OCI-LY1 (cell line): ENCODE data around the gene HES2.
"Not testable (repeated sequence)": the region's sequence is repeated elsewhere in the genome, so short reads cannot be mapped to it uniquely, and the experiment has no call there.

Experiments used
- H2AFZ ChIP-seq: fragments of 200-600 bp; sonication (generic), shearing (Covaris generic); 2 replicates; pipeline ENCODE4 v1.6.0; 2014; ENCODE audit warnings: antibody characterized with exemption, mild to moderate bottlenecking, low read length
- H3F3A ChIP-seq: fragments of 200-600 bp; sonication (generic), shearing (Covaris generic); 2 replicates; pipeline ENCODE4 v1.6.0; 2014; ENCODE audit warnings: mild to moderate bottlenecking, antibody characterized with exemption, low read length, moderate library complexity; ENCODE audit not compliant: insufficient read depth
- H3K27ac ChIP-seq: fragments of 200-600 bp; sonication (generic); 2 replicates; pipeline ENCODE4 v1.5.1; 2014; ENCODE audit warnings: low read length, mixed run types, mild to moderate bottlenecking, low read depth; ENCODE audit not compliant: poor library complexity, severe bottlenecking
- H3K27me3 ChIP-seq: fragments of 200-600 bp; sonication (generic); 2 replicates; pipeline ENCODE4 v1.6.0; 2014; ENCODE audit warnings: antibody characterized with exemption, mild to moderate bottlenecking, low read length, moderate library complexity; ENCODE audit not compliant: insufficient read depth
- H3K36me3 ChIP-seq: fragments of 200-600 bp; sonication (generic); 2 replicates; pipeline ENCODE4 v1.6.1; 2014; ENCODE audit warnings: mild to moderate bottlenecking, antibody characterized with exemption, low read length, moderate library complexity, mixed read lengths; ENCODE audit not compliant: insufficient read depth
- H3K4me1 ChIP-seq: fragments of 200-600 bp; sonication (generic); 2 replicates; pipeline ENCODE4 v1.5.1; 2014; ENCODE audit warnings: mild to moderate bottlenecking, low read length, moderate library complexity; ENCODE audit not compliant: insufficient read depth, severe bottlenecking
- H3K4me2 ChIP-seq: fragments of 200-600 bp; sonication (generic), shearing (Covaris generic); 2 replicates; pipeline ENCODE4 v1.6.1; 2014; ENCODE audit warnings: low read length
- H3K4me3 ChIP-seq: fragments of 200-600 bp; sonication (generic); 2 replicates; pipeline ENCODE4 v1.5.1; 2014; ENCODE audit warnings: low read length, low read depth, mild to moderate bottlenecking, mixed read lengths; ENCODE audit not compliant: poor library complexity, severe bottlenecking
- H3K79me2 ChIP-seq: fragments of 200-600 bp; shearing (Covaris generic); 2 replicates; pipeline ENCODE4 v1.6.1; 2016; ENCODE audit warnings: mixed run types, low read length, mixed read lengths; ENCODE audit not compliant: insufficient read depth
- H3K9ac ChIP-seq: fragments of 200-600 bp; sonication (generic), shearing (Covaris generic); 2 replicates; pipeline ENCODE4 v1.6.1; 2014; ENCODE audit warnings: mild to moderate bottlenecking, low read length, mixed read lengths
- H3K9me2 ChIP-seq: fragments of 200-600 bp; sonication (generic), shearing (Covaris generic); 2 replicates; pipeline ENCODE4 v1.6.1; 2014; ENCODE audit warnings: low read depth, mild to moderate bottlenecking, low read length, mixed read lengths
- H3K9me3 ChIP-seq: fragments of 200-600 bp; shearing (Covaris generic); 2 replicates; pipeline ENCODE4 v1.6.1; 2014; ENCODE audit warnings: low read length, mixed read lengths
- H4K20me1 ChIP-seq: fragments of 200-600 bp; sonication (generic), shearing (Covaris generic); 2 replicates; pipeline ENCODE4 v1.6.0; 2016; ENCODE audit warnings: mild to moderate bottlenecking, low read length; ENCODE audit not compliant: insufficient read depth
- CTCF ChIP-seq: fragments of 200-600 bp; sonication (generic), shearing (Covaris generic); IDR thresholded peaks from 2 replicates; pipeline ENCODE4 v1.5.1; 2017; ENCODE audit warnings: mild to moderate bottlenecking, antibody characterized with exemption, low read length, moderate library complexity, mixed read lengths
- EZH2 ChIP-seq: fragments of 200-600 bp; sonication (generic), shearing (Covaris generic); IDR thresholded peaks from 2 replicates; pipeline ENCODE4 v1.8.0; 2017; ENCODE audit warnings: borderline replicate concordance, mixed run types, mild to moderate bottlenecking, antibody characterized with exemption, low read length, moderate library complexity, mixed read lengths

Gene HES2

DNA sequence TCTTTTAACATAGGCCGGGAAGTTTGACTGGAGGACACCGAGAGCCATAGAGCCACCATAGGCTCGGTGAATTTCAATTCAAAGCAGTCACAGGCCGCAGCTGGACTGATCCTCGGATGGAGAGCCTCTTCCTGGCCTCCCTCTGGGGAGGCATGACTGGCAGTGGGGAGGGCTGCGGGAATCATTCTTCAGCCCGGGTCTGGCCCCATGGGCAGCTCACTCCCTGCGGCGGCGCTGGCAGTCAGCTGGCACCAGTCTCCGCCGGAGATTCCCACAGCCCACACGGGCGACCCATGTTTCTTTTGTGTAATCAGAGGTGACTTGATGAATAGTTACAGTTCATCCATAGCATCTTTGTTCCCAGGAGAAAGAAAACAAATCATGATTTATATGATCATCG lies 15.4 kb upstream of the HES2 start:
- no peak for TF ChIP-seq EZH2
- no peak overlapping the region for H3K9ac ChIP-seq
- no peak overlapping the region for H3K4me2 ChIP-seq
- no peaks in the 10 kb centered on the region for H4K20me1 ChIP-seq
- no peak overlapping the region for H3K27ac ChIP-seq
- no peaks in the 10 kb centered on the region for H3K9me3 ChIP-seq
- no peaks in the 10 kb centered on the region for H3K36me3 ChIP-seq
- H3K4me3 ChIP-seq, result no peak overlapping the region
- no peaks in the 10 kb centered on the region for H3F3A ChIP-seq
- H3K4me1 ChIP-seq, result no peaks in the 10 kb centered on the region
- peaks cover 5% of the 10 kb centered on the region; the same call in 1 of the 2 replicates for H3K27me3 ChIP-seq
- no peaks in the 10 kb centered on the region for H3K79me2 ChIP-seq
- no peak overlapping the region for H2AFZ ChIP-seq
- no peaks in the 10 kb centered on the region for H3K9me2 ChIP-seq

- peaks cover 5% of the 10 kb centered on the region; the same call in 1 of the 2 replicates for H3K27me3 ChIP-seq
- H3K9me3 ChIP-seq, result no peaks in the 10 kb centered on the region
- no peaks in the 10 kb centered on the region for H3K36me3 ChIP-seq
- H3K27ac ChIP-seq, result no peak overlapping the region
- H3K4me3 ChIP-seq, result no peak overlapping the region
- H2AFZ ChIP-seq, result no peak overlapping the region
- no peaks in the 10 kb centered on the region for H3F3A ChIP-seq
- H3K9me2 ChIP-seq, result no peaks in the 10 kb centered on the region
- no peak overlapping the region for H3K9ac ChIP-seq
- H3K4me2 ChIP-seq, result no peak overlapping the region
- no peaks in the 10 kb centered on the region for H3K79me2 ChIP-seq
- H4K20me1 ChIP-seq, result no peaks in the 10 kb centered on the region
- H3K4me1 ChIP-seq, result no peaks in the 10 kb centered on the region
- TF ChIP-seq CTCF (no peak), EZH2 (no peak)
Observed at GRCh38 chr1:6434186-6434585, 14.5 kb upstream of the HES2 start.

DNA sequence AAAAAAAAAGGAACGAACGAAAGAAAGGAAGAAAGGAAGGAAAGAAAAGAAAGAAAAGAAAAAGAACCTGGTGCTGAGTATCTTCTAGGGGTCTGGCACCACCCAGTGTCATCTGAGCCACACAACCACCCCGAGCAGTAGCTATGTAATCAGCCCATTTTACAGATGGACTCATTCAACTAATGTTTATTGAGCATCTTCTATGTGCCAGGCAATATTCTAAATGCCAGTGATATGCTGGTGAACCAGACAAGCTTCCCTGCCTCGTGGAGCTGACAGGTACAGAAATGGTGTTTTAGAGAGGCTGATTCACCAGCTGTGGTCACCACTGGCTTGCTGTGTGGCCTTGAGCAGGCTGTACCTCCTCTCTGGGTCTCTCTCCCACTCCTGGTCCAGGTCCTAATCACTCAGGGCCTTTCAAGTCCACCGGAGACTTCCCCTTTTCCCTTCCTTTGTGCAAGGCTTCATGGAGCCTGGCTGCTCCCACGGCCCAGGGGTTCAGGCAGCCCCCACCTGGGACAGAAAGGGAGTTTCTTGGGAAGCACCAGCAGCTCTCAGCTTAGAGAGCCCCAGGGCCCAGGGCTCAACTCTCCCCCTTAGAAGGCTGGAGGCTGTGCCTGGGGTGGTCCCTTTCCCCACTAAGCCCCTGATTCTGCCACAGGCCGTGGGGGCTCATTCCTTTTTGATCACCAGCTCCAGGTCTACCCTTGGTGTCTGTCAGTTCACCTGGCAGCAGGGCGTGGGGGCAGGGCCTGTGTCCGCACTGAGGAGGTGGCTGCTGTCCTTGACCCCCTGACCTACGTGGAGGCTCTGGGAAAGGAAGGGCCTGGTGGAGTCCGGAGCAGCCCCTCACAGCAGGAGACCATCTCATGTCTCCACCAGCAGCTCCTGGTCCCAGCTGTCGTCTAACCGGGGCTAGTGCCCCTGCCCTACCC lies 12.2 kb upstream of the HES2 start:
- H3K27ac ChIP-seq, H3K4me2 ChIP-seq, H3K9me2 ChIP-seq, H3K4me3 ChIP-seq, H3K4me1 ChIP-seq, H3K36me3 ChIP-seq, H2AFZ ChIP-seq, H3K9ac ChIP-seq, H3K79me2 ChIP-seq, H3F3A ChIP-seq, H4K20me1 ChIP-seq, H3K9me3 ChIP-seq: not testable (repeated sequence)
- peaks cover 13% of the 10 kb centered on the region; the same call in 1 of the 2 replicates for H3K27me3 ChIP-seq

- H3K9ac ChIP-seq, H3K79me2 ChIP-seq, H3K9me3 ChIP-seq, H2AFZ ChIP-seq, H3K4me2 ChIP-seq, H4K20me1 ChIP-seq, H3F3A ChIP-seq, H3K27ac ChIP-seq, H3K4me3 ChIP-seq, H3K9me2 ChIP-seq, H3K4me1 ChIP-seq, H3K36me3 ChIP-seq: not testable (repeated sequence)
- peaks cover 21% of the 10 kb centered on the region for H3K27me3 ChIP-seq
Observed at GRCh38 chr1:6429660-6430411, 10.1 kb upstream of the HES2 start.

DNA sequence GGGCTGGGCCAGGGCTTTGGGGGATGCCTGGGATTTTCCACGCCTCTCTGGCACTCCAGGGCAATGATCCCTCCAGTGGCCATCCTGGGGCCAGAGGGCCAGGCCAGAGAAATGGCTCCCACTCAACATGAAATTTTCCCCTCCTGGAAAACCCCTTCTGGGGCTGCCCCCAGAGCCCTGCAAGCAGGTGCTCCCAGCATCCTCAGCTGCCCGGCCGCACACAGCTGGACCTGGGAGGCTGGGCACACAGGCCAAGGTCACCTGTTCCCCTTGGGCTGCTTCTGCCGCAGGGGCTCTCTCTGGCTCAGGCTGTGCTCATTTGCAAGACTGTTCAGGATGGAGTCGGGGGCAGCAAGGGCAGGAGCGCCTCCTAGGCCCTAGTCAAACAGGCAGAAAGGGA lies 8.7 kb upstream of the HES2 start:
- not testable (repeated sequence) for H3K27ac ChIP-seq, H3K9me3 ChIP-seq, H3K9ac ChIP-seq, H3K79me2 ChIP-seq, H3K9me2 ChIP-seq, H3K36me3 ChIP-seq, H3K4me1 ChIP-seq, H3K4me2 ChIP-seq, H2AFZ ChIP-seq, H4K20me1 ChIP-seq, H3K4me3 ChIP-seq, H3F3A ChIP-seq
- H3K27me3 ChIP-seq, result peaks cover 21% of the 10 kb centered on the region
